Neutrophil (primary cell): ENCODE measurements around the gene PLIN3.

Experiments used
- H3K27ac ChIP-seq: fragments of 200-600 bp; sonication (generic); 2 replicates; pipeline ENCODE4 v1.5.1; 2016; ENCODE audit warnings: mild to moderate bottlenecking, moderate library complexity
- H3K27me3 ChIP-seq: fragments of 200-600 bp; sonication (generic); 2 replicates; pipeline ENCODE4 v1.6.0; 2016; ENCODE audit warnings: mild to moderate bottlenecking
- H3K36me3 ChIP-seq: fragments of 200-600 bp; sonication (generic); 2 replicates; pipeline ENCODE4 v1.5.1; 2017
- H3K4me1 ChIP-seq, 2 experiments: fragments of 200-600 bp in 1 of 2; sonication (generic) in 1 of 2; 1 replicate in 1 of 2; 2 replicates in 1 of 2; pipeline versions ENCODE4 v1.5.1 to v1.6.1; 2013 to 2016; ENCODE audit warnings: low read depth in 1 of 2, low read length in 1 of 2, mild to moderate bottlenecking in 1 of 2, moderate library complexity in 1 of 2; ENCODE audit not compliant: control insufficient read depth in 1 of 2, insufficient read depth in 1 of 2
- H3K4me3 ChIP-seq, 2 experiments: fragments of 200-600 bp in 1 of 2; sonication (generic) in 1 of 2; 1 replicate in 1 of 2; 2 replicates in 1 of 2; pipeline ENCODE4 v1.5.1; 2013 to 2016; ENCODE audit warnings: low read depth in 1 of 2, low read length in 1 of 2, mild to moderate bottlenecking in 1 of 2, moderate library complexity in 1 of 2
- H3K9me3 ChIP-seq: fragments of 200-600 bp; sonication (generic); 2 replicates; pipeline ENCODE4 v1.5.1; 2016
- CTCF ChIP-seq: fragments of 200-600 bp; sonication (generic); IDR thresholded peaks from 2 replicates; pipeline ENCODE4 v1.5.1; 2016; ENCODE audit warnings: antibody characterized with exemption

Gene PLIN3

GRCh38 chr19:4879041-4879440, 11.6 kb upstream of the PLIN3 start:
- Histone ChIP-seq H3K9me3 (no peaks in the 10 kb centered on the region), H3K27me3 (peaks cover 13% of the 10 kb centered on the region), H3K4me1 (peaks cover 15 to 19% of the 10 kb centered on the region in 2 experiments), H3K4me3 (no peak overlapping the region), H3K36me3 (no peaks in the 10 kb centered on the region), H3K27ac (no peak overlapping the region)
- no peak for TF ChIP-seq CTCF

- Histone ChIP-seq H3K27ac (no peak overlapping the region), H3K36me3 (no peaks in the 10 kb centered on the region), H3K4me3 (no peak overlapping the region), H3K27me3 (peaks cover 13% of the 10 kb centered on the region), H3K9me3 (no peaks in the 10 kb centered on the region), H3K4me1 (peaks cover 15 to 19% of the 10 kb centered on the region in 2 experiments)
- no peak for TF ChIP-seq CTCF
Observed at GRCh38 chr19:4878491-4878968, 11.1 kb upstream of the PLIN3 start.

GRCh38 chr19:4877753-4878490, 10.5 kb upstream of the PLIN3 start:
- TF ChIP-seq CTCF, result no peak
- H3K4me3 ChIP-seq, result no peak overlapping the region
- peaks cover 13% of the 10 kb centered on the region for H3K27me3 ChIP-seq
- peaks cover 15 to 19% of the 10 kb centered on the region in 2 experiments for H3K4me1 ChIP-seq
- H3K9me3 ChIP-seq, result no peaks in the 10 kb centered on the region
- no peak overlapping the region for H3K27ac ChIP-seq
- H3K36me3 ChIP-seq, result no peaks in the 10 kb centered on the region

- Histone ChIP-seq H3K27ac (no peak overlapping the region), H3K36me3 (no peaks in the 10 kb centered on the region), H3K27me3 (peaks cover 13% of the 10 kb centered on the region), H3K4me1 (peaks cover 19 to 21% of the 10 kb centered on the region in 2 experiments), H3K4me3 (no peak overlapping the region), H3K9me3 (no peaks in the 10 kb centered on the region)
- no peak for TF ChIP-seq CTCF
Observed at GRCh38 chr19:4873930-4874329, 6.5 kb upstream of the PLIN3 start.

GRCh38 chr19:4871711-4872110, 4.2 kb upstream of the PLIN3 start:
- no peaks in the 10 kb centered on the region for H3K27me3 ChIP-seq
- H3K36me3 ChIP-seq, result no peaks in the 10 kb centered on the region
- no peak for TF ChIP-seq CTCF
- H3K9me3 ChIP-seq, result no peaks in the 10 kb centered on the region
- H3K27ac ChIP-seq, result no peak overlapping the region
- peaks cover 12 to 16% of the 10 kb centered on the region in 2 experiments for H3K4me1 ChIP-seq
- H3K4me3 ChIP-seq, result no peak overlapping the region
